Stimulated activated CD4-positive, alpha-beta T cell treated with anti-CD3 and anti-CD28 coated beads, Interleukin-2, amount 100 ng/mL, for 4 hours (primary cell): ENCODE data around the gene GABPB1.

Experiments used
- DNase-seq: peaks from one replicate; pipeline ENCODE4 v3.0.0-alpha.2; 2020; ENCODE audit warnings: low read depth

The GABPB1 gene

DNA sequence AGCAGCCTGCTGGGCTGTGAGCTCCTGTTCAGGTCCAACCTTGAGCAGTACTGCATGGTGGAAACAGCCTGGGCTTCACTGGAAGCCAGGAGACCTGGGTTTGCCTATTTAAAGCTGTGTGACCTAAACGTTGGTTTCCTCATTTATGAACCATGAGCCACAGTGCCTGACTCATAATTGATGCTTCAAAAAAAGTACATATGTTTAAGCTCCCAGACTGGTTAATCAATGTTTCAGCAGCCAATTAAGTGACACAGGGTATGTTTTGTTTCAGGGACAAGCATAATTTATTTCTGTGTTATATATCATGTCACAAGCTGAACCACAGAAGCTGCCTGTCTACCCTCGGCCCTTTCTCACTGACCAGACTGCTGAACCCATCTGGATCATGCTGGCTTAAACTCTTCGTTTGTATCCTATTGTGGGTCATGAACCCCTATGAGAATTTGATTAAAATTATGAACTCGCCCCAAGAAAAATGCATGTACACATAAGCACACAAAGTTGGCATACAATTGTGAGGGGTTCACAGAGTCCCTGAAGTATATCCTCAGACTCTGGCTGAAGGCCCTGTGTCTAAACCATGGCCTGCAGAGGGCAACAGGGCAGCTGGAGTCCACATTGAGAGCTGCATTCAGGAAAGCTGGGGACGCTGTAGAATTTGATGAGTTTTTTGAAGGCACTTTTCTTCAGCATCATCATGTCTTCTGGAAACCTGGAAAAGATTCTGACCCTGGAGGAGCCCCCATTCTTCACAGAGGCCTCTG, 113.1 kb downstream of the GABPB1 start:
- DNase-seq = no peak

GRCh38 chr15:50238255-50238654, 116.7 kb downstream of the GABPB1 start:
- DNase-seq = no peak

- DNase-seq = no peak
Observed at GRCh38 chr15:50236433-50236832, 118.6 kb downstream of the GABPB1 start.

DNA sequence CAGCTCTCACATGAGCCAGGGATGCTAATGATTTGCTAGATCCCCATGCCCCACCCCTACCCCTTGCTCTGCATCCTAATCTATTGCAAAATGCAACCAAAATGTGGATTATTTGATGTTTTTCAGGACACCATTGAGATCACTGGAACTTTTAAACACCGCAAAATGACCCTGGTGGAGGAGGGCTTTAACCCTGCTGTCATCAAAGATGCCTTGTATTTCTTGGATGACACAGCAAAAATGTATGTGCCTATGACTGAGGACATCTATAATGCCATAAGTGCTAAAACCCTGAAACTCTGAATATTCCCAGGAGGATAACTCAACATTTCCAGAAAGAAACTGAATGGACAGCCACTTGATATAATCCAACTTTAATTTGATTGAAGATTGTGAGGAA, 119.2 kb downstream of the GABPB1 start:
- no peak for DNase-seq

GRCh38 chr15:50234764-50235163, 120.2 kb downstream of the GABPB1 start:
- no peak for DNase-seq

GRCh38 chr15:50233192-50233736, 121.7 kb downstream of the GABPB1 start:
- DNase-seq = no peak

GRCh38 chr15:50232791-50233190, 122.2 kb downstream of the GABPB1 start:
- DNase-seq = no peak

DNA sequence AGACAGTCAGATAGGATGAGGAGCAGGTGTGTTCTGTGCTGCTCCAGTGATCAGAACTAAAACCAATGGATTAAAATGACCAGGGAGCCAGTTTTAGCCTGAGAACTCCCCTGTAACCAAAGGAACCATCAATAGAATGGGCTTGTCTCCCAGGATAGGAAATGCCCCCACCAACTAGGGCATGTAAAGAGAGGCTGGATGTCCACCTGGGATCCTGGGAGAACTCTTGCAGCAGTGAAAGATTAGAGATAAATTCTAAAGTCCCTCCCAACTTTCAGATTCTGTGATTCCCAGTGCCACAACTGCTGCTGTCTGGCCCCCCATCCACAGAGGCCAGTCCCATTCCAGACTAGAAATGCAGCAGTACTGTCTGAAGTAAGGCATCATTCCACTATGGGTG, 123.2 kb downstream of the GABPB1 start:
- no peak for DNase-seq

GRCh38 chr15:50229336-50229735, 125.7 kb downstream of the GABPB1 start:
- no peak for DNase-seq

DNA sequence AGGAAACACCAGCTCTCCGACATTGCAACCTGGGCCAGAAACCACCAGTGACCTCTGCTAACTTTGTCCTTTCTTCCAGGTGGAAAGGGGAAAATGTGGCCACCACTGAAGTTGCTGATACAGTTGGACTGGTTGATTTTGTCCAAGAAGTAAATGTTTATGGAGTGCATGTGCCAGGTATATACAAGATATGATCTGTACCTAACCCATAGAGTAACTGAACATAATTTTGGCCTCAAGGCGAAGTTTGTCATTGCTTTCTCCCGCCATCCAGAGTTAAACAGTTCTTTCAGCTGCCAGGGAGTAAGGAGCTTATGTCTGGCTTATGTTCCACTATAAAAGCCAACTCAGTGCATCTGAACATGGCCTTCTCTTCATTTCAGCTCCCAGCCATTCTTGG, 126.1 kb downstream of the GABPB1 start:
- no peak for DNase-seq

DNA sequence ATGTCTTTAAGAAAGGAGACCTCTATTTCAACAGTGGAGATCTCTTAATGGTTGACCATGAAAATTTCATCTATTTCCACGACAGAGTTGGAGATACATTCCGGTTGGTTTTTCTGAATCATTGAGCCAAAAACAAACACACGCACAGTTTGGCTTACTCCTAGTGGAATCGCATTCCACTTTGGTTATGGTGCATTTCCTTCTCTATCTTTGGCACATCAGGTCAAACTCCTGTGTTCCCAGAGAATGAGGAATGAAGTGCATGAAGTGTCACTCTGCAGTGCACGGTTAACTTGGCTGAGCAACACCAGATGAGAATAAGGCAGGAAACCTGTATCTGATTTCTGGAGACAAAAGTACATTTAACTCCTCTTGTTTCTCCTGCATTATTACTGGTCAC, 127.9 kb downstream of the GABPB1 start:
- no peak for DNase-seq

GRCh38 chr15:50225938-50226337, 129.1 kb downstream of the GABPB1 start:
- DNase-seq = no peak
